GM10266 (cell line): ENCODE results near the gene SLIRP.
A peak's percentile ranks its signal among the peaks of the same experiment; 100 is the strongest.

Source experiments
- DNase-seq: peaks from one replicate; pipeline ENCODE4 v3.0.0; 2012; ENCODE audit errors: extremely low spot score
- TF ChIP-seq, protein P1 (sequence below): IDR thresholded peaks from 2 replicates; pipeline ENCODE4 v1.5.1; 2012; ENCODE audit warnings: mild to moderate bottlenecking, low read depth; ENCODE audit not compliant: control insufficient read depth, insufficient read depth; ENCODE audit errors: missing control alignments

The SLIRP gene

DNA sequence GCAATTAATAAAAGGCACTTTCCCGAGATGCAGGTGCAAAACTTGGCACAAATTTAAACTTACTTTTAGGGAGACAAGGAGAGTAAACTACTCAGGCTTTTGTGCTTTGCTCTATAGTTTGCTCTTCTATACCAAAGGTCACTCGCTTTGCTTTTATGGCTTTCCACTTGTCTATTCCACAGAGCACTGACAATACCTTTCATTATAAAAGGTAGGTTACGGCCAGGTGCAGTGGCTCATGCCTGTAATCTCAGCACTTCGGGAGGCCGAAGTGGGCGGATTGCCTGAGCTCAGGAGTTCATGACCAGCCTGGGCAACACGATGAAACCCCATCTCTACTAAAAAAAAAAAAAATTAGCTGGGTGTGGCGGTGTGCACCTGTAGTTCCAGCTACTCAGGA is 33.0 kb upstream of the SLIRP start:
- TF ChIP-seq, protein P1, sequence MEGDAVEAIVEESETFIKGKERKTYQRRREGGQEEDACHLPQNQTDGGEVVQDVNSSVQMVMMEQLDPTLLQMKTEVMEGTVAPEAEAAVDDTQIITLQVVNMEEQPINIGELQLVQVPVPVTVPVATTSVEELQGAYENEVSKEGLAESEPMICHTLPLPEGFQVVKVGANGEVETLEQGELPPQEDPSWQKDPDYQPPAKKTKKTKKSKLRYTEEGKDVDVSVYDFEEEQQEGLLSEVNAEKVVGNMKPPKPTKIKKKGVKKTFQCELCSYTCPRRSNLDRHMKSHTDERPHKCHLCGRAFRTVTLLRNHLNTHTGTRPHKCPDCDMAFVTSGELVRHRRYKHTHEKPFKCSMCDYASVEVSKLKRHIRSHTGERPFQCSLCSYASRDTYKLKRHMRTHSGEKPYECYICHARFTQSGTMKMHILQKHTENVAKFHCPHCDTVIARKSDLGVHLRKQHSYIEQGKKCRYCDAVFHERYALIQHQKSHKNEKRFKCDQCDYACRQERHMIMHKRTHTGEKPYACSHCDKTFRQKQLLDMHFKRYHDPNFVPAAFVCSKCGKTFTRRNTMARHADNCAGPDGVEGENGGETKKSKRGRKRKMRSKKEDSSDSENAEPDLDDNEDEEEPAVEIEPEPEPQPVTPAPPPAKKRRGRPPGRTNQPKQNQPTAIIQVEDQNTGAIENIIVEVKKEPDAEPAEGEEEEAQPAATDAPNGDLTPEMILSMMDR: no peak
- DNase-seq: no peak

DNA sequence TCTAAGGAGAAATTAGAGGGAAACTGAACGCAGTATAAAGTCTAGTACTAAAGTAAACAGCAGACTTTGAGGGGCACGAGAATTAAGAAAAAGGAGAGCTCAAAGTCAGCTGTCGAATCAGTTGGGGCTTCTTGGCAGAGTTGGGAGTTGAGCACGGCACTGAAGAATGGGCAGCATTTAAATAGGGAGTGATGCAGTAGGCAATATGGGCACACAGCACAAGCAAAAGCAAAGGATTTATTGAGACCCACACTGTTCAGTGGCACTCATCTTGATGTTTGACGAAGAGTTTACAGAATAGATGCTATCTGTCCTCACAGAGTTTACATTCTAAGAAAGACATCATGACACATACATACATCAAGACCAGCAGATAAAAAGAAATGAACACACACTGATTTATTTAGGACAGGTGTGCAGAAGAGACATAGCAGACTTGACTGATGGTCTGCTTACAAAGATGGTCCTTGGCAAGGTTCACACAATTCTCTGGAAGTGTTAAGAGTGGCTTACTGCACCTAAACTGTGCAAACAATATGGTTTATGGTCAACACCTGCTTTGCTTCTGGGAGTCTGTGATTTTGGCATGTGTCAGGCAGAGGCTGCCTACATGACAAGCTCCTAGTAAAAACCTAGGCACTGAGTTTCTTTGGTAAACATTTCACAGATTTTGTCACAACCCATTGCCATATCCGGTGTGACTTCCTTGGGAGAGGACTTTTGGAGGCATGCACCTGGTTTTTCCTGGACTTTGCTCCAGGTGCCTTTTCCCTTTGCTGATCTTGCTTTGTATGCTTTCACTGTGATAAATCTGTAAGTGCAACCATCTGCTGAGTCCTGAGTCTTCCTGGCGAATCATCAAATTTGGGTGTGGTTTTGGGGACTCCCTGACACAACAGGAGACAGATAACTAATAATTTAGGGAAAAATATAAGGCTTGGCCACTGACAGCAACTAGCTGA is 26.4 kb upstream of the SLIRP start:
- no peak for DNase-seq

DNA sequence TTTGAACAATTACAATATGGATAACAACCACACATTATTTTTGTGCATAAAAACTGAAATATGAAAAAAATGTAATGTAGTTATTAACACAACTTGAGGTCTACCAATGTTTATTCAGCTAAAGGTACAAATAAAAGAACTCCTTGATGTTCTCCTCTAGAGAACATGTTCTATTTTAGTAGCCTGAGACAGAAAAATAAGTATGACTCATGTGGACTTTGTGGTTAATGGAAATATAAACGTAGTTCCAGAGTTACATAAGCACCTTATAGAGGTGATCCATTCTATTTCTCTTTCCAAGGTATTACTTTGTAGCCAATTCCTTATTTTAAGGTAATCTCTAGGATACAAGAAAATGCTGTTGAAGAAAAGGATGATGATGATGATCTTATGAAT is 25.7 kb upstream of the SLIRP start:
- no peak for DNase-seq
- TF ChIP-seq, protein P1: no peak

More for the DNA sequence above, 26.4 kb upstream of the SLIRP start:
- TF ChIP-seq, protein P1: no peak

DNA sequence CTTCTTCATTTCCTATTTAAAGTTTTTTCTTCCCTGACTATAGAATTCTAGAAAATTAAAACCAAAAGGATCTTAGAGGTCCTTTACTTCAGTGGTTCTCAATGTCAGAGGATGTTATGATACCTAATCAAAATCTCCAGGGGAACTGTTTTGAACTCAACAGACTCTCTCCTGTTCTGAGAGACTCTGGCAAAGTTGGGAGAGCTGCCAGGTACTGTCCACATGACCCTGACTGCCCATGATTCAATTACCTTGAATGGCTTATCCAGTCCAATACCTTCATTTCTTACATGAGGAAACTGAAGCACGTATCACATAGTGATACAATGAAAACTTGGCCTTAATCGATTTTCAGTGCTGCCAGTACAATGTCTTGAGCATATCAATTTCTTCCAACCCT is 16.6 kb upstream of the SLIRP start:
- DNase-seq: no peak
- TF ChIP-seq, protein P1: no peak

DNA sequence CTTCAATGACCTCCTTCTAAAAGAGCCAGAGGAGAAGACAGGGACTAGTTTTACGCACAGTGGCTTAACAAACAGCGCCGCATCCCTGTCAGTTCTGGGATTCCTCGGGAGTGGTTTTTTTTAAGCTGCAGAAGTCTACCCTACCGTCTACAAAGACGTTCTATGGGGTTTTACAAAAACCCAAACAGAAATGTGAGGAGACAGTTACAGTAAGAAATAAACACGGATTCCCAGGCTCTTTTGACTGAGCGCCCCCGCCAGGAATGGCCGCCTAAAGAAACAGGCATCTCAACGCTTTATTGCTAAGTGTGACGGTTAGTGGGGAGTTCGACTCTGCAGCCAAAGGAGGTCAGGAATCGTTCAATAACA is 564 bp upstream of the SLIRP start:
- TF ChIP-seq, protein P1: peak; percentile 15
- peak; percentile 24 for DNase-seq

DNA sequence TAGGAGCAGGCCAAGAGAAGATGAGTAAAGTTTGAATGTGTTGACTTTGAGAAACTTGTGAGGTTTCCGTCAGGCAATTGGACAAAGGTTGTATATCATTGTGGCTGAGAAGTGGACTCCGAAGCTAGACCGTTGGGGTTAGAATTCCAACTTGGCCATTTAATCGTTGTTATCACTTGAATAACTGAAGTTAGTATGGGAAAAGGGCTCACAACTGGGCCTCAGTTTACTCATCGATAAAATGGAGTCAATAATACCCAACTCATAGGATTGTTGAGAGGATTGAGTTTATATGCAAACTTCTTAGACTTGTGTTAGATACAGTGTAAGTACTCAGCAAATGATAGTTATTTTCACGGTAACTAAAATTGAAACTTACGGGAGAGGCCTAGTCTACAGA is 846 bp downstream of the SLIRP start:
- DNase-seq: no peak
- TF ChIP-seq, protein P1: no peak

DNA sequence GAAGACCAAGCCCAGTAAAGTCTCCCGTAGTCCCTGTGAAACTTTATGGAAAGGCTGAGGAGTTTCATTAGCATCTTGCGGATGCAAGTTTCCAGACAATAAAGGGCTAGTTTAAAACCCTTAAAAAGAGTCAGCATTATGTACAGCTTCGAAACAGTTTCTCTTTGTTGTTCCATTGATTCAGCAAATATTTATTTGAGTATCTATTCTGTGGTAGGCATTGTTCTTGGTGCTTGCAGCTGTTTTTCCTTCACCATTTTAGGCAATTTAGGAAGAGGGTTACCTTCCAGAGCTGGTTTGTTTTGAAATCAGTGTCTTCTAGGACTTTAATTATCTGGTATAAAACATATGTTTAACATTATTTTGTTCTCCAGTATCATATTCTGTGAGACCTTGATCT is 1.5 kb downstream of the SLIRP start:
- DNase-seq: no peak

More for the DNA sequence above, 1.5 kb downstream of the SLIRP start:
- TF ChIP-seq, protein P1: no peak
